A204.1 (cell line): ENCODE results near the gene HDDC3.
"Not testable (repeated sequence)": the region's sequence is repeated elsewhere in the genome, so short reads cannot be mapped to it uniquely, and the experiment has no call there.

Source experiments
- FAIRE-seq: peaks from 2 replicates; lab custom pipeline; 2012; peaks lifted over from hg19 to GRCh38; lab: Jason Lieb, UNC

Gene HDDC3

GRCh38 chr15:90930861-90931574, 1.3 kb downstream of the HDDC3 start:
- no peak for FAIRE-seq

GRCh38 chr15:90929246-90930019, 2.9 kb downstream of the HDDC3 start:
- FAIRE-seq: no peak

GRCh38 chr15:90928106-90928505, 4.2 kb downstream of the HDDC3 start:
- not testable (repeated sequence) for FAIRE-seq

- FAIRE-seq: not testable (repeated sequence)
Measured at GRCh38 chr15:90926766-90927165, 5.6 kb downstream of the HDDC3 start.

GRCh38 chr15:90924375-90924774, 8.0 kb downstream of the HDDC3 start:
- no peak for FAIRE-seq

- not testable (repeated sequence) for FAIRE-seq
Measured at GRCh38 chr15:90922712-90923322, 9.5 kb downstream of the HDDC3 start.

- no peak for FAIRE-seq
Measured at GRCh38 chr15:90921887-90922286, 10.5 kb downstream of the HDDC3 start.

DNA sequence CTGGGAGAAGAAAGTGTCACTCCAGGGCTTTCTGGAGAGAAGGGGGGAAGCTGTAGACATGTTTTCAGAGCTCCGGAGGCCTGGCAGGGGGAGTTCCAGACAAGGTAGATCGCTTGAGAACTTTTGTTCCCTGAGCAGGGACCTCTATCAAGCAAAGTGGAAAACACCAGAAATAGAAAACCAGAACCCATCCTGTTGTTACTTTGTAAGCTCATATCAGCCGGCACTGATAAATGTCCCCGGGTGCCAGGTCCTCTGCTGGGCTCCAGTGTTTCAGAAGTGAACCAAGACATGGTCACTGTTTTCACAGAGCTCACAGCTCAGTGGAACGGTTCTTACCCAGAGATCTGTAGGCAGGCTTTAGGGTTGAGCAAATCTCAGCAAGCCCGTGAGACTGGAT, 13.5 kb downstream of the HDDC3 start:
- no peak for FAIRE-seq

- FAIRE-seq: no peak
Measured at GRCh38 chr15:90918034-90918788, 14.1 kb downstream of the HDDC3 start.

DNA sequence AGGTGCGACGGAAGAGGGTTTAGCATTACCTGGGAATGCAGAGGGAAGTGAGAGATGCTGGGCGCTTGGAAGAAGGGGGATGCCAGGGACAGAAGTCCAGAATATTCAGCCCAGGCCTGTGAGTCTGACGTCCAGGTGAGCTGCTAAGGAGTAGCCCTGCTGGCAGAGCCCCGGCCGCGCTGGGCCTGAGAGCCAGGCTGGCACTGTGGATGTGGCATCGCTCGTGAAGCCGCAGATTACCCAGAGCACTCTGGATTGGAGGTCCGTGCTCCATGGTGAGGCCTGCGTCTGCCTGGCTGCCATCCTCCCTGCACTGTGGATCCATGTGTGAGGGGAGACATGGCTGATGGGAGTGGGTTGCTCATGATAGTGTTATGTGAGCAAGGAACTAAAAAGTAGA, 14.8 kb downstream of the HDDC3 start:
- no peak for FAIRE-seq

DNA sequence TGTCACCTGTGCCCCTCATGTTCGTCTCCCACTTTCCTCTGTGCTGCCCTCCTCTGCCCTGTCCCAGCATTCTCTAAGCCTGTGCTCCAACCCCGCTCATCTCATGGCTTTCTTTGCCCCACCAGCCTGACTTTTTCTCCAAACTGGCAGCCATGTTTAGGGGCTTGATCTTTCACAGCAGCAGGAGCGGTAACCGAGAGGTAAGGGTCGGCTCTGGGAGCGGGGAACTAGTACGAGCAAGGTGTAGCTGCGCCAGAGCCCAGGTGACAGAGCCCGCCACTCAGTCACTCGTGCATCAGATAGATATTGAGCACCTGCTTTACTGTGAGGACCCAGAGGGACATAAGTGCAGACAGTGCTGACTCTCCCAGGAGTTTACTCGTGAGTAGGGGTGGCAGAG, 15.9 kb downstream of the HDDC3 start:
- FAIRE-seq: no peak

GRCh38 chr15:90915808-90916440, 16.4 kb downstream of the HDDC3 start:
- no peak for FAIRE-seq

- FAIRE-seq: no peak
Measured at GRCh38 chr15:90915216-90915807, 17.0 kb downstream of the HDDC3 start.

- FAIRE-seq: no peak
Measured at GRCh38 chr15:90914305-90915080, 17.9 kb downstream of the HDDC3 start.

DNA sequence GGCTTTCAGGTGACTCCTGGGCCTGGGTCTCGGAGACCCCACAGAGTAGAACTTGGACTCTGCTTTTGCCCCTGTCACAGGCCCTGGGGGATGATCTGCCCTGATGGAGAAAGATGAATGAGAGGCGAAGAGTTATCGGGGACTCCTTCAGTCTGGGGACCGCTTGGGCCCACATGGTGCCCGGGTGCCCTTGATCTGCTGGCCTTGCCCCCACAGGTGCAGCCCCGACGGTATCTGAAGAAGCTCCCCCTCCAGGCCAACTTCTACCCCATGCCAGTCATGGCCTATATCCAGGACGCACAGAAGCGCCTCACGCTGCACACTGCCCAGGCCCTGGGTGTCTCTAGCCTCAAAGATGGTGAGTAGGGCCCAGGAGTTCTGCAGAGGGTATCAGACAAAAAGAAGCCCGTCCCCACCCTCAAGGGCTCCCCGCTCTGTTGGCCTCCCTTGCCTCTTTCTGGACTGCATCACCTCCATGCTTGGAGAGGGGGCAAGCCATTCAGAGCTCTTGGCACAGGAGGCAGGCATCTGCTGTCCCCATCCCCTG, 18.9 kb downstream of the HDDC3 start:
- FAIRE-seq: no peak

DNA sequence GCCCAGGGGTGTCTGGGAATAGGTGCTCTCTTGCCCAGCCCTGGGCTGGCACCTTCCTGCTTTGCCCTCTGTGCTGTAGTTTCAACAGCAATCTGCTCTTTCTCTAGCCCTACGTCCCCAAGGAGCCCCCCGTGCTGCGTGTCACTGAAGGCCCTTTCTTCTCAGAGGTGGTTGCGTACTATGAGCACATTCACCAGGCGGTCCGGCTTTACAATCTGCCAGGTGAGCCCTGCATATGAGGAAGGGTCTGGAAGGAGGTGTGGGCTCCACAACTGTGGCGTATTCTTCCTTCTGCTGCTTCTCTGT, 19.6 kb downstream of the HDDC3 start:
- FAIRE-seq: no peak

DNA sequence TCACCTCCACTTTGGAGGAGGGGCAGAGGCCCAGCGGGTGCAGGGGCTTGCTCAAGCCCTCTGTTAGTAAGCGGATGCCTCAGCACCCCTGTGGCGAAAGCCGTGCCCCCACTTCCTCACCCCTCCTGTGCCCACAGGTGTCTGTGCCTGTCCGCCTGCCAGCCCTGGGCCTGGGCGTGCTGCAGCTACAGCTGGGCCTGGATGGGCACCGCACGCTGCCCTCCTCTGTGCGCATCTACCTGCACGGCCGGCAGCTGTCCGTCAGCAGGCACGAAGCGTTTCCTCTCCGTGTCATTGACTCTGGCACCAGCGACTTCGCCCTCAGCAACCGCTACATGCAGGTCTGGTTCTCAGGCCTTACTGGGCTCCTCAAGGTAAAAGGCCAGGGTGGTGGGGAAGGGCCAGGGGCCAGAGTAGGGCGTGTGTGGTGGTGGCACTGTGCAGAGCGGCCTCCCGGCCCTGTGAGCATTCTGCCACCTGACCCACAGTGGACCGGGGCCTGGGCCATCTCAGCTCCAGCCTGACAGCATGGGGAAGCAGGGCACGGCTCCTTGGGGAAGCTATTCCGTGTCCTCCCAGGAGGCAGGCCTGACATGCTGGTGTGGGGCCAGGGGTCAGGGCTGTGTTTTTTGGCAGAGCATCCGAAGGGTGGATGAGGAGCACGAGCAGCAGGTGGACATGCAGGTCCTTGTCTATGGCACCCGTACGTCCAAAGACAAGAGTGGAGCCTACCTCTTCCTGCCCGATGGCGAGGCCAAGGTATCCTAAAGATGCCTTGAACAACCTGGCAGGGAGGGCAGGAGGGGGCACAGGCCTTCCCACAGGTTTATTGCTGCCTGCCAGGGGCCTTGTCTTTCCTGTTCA, 20.2 kb downstream of the HDDC3 start:
- FAIRE-seq: no peak

GRCh38 chr15:90911302-90911623, 21.1 kb downstream of the HDDC3 start:
- FAIRE-seq: no peak

GRCh38 chr15:90910441-90911301, 21.7 kb downstream of the HDDC3 start:
- no peak for FAIRE-seq
